ENCODE data around the gene FZD10.

- TF ChIP-seq POLR2A (IDR thresholded peaks at IDR 0.05) (no peak), POLR2AphosphoS5 (IDR thresholded peaks at IDR 0.05) (no peak), CTCF (IDR thresholded peaks at IDR 0.05) (no peak), EP300 (IDR thresholded peaks at IDR 0.05) (no peak)
Observed at GRCh38 chr12:130170611-130171010, 8.3 kb downstream of the FZD10 start.

Data from upper lobe of left lung (tissue), 4 donors.